Tongue (tissue), 2 donors: ENCODE data around the gene ISLR2. TPM values are rescaled to one million over a fixed set of nuclear protein-coding genes. Genes with fewer than 3 reads are reported as not detected.
A peak's percentile ranks its signal among the peaks of the same experiment; 100 is the strongest.
"Not testable (repeated sequence)": the region's sequence is repeated elsewhere in the genome, so short reads cannot be mapped to it uniquely, and the experiment has no call there.

Experiments
- DNase-seq: peaks from one replicate; pipeline ENCODE4 v3.0.0-alpha.2; 2015
- total RNA-seq: library from RNA; depleted of rRNA; stranded (reverse); fragments of >200 nt; gene quantifications from one replicate; pipeline ENCODE4 v1.2.3, GENCODE V29; 2014

The ISLR2 gene
- total RNA-seq, 1 donor from 2014 or later = 8.4 TPM

DNA sequence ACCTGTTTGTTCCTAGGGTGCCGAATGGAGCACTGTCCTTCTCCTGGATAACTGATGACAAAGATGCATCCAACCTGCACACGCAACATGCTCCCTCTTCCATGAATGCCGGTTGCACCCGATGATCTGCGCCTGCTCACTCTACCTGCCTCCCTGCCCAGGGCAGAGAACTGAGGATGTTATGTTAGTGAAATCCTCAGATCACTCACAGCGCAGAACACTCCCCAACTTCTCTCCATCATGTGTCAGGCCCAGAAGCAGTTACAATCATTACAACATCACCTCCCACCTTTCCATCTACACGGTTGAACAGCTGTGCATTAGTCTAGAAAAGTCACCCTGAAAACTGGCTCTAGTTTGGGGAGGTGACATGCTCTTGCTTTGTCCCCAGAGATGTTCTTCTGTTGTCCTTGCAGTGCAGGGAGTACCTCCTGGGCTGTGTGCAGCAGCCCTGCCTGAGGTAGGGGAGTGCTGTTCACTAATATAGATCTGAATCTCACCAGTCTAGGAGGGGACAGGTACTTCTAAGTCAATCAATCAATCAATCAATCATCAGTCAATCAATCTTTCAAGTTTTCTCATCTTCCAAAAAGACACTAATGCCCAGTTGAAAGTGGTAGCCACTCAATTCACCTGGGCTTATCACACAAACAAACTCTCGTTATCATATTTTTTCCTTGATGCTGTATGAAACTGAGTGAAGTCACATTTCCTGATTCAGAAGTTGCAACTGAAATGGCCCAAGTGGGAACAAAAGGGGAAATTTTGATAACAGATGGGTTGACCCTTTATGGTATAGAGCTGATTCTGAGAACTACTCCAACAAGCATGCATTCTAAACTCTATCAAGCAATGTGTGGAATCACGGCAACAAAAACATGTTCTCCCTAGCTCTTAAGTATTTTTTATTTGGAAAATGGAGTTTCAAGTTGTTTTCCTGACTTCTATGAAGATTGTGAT, 27.8 kb downstream of the ISLR2 start:
- no peak for DNase-seq

DNA sequence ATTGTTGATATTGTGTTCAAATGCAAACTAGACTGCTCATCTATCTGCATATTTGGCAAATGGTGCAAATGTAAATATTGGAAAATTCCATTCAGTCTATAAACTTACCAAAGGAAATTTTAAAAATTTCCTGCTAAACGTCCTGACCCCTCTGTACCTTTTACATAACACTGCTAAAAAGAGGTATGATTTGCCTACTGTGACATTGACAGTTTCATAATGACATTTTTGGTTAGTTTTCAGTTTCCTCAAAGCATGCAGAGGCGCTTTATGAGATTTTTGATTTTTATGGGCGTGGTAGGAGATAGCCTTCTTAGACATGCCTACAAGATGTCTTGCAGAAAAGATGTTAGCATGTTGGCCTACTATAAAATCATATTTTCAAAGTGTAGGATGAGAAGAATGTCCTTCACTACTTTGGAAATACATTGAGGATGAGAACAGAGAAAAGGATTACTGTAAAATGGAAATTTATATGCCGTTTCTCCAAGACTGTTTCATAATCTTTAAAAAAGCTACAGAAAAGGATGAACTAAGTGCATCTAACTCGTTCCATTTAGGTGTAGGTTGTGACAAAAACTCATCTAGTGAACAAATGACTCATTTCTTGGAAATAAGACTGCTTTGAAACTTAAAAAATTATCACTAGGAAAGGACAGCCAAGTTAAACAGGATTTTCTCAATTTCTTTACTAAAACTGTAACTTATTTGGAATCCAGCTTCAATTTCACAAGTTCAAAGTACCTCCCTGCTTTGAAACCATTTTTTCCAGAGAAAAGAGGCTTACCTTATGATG, 28.7 kb downstream of the ISLR2 start:
- DNase-seq = no peak

DNA sequence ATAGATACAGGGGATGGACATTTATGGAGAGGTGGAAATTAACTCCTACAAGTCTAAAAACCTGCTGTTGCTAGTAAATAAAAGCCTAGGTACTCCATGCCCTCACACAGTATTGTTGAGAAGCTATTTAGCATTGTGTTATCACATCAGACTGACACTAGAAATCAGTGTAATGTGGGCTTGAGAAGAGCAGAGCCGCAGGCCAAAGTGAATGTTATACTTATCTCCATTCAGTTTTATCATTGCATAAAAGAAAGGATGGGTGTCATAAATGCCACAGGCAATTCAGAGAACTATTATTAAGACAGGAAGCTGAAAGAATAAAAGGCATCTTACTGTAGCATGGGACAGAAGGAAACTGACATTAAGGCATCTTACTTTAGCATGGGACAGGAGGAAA, 29.4 kb downstream of the ISLR2 start:
- DNase-seq = no peak

DNA sequence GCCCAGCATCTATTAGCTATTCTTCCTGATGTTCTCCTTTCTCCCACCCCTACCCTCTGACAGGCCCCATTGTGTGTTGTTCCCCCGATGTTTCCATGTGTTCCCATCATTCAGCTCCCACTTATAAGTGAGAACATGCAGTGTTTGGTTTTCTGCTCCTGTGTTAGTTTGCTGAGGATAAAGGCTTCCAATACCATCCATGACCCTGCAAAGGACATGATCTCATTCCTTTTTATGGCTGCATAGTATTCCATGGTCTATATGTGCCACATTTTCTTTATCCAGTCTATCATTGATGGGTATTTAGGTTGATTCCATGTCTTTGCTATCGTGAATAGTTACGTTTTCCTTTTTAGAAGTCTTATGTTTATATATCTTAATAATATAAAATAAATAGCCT, 30.0 kb downstream of the ISLR2 start:
- DNase-seq = not testable (repeated sequence)

DNA sequence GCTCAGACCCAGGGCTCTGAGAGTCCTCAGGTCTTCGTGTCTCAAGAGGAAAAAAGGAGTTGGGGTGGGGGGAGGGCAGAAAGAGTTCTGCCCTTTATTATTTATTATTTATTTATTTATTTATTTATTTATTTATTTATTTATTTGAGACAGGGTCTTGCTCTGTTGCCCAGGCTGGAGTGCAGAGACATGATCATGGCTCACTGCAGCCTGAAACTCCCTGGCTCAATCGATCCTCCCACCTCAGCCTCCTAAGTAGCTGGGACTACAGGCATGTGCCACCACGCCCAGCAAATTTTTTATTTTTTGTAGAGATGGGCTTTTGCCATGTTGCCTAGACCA, 31.8 kb downstream of the ISLR2 start:
- DNase-seq = not testable (repeated sequence)

DNA sequence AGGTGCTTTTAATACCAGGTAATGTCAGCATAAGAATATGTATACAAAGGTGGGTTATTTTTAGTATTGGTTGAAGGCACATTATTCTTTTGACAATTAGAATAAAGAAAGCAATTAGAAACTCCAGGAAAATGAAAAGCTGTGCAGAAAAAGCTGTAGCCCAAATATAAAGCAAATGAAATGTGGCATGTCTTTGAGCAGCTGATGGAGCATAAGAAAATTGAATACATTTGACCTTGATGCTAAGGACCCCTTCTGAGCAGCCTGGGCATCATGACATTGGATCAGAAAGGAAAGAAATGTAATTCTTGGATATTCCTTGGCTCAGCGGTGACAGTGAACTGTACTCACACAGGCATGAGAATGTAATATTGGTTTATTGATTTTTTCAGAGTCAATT, 35.1 kb downstream of the ISLR2 start:
- no peak for DNase-seq

DNA sequence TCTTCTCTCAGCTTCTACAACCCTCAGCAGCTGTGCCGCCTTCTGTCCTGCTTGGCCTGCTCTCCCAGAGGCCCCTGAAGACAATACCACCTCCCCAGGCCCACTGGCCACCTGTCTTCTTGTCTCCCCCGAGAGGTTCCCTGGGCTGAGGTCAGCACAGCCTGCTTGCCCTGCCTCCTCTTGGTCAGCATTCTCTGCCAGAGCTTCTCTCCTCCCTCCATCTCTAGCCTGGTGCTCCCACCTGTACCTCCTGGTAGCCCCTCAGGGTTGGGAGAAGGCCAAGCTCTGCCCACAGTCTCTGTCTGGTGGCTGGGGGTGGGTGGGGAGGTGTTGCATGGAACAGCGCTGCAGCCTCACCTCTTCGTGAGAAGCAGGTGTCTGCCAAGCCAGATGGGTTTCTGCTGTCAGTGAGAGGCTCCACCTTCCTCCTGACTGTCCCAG, 37.5 kb downstream of the ISLR2 start:
- no peak for DNase-seq

DNA sequence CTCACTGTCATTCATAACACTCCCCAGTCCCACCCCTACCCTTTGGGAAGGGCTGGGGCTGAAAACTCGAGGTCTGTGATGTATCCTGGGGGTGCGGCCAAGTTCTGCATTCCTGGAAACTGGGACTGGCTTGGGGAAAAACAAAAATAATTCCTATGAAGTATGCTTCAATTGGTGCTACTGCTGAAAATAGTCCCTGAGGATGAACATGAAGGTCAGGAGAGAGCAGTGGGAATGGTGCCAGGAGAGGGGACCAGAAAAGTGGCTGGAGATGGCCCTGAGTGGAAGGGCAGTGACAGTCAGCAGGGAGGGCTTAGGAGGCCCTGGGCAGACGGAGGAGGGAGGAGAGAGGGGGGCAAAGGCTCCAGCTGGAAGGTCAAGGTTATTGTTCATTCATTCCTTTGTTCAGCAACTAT, 38.3 kb downstream of the ISLR2 start:
- DNase-seq = peak; percentile 70

DNA sequence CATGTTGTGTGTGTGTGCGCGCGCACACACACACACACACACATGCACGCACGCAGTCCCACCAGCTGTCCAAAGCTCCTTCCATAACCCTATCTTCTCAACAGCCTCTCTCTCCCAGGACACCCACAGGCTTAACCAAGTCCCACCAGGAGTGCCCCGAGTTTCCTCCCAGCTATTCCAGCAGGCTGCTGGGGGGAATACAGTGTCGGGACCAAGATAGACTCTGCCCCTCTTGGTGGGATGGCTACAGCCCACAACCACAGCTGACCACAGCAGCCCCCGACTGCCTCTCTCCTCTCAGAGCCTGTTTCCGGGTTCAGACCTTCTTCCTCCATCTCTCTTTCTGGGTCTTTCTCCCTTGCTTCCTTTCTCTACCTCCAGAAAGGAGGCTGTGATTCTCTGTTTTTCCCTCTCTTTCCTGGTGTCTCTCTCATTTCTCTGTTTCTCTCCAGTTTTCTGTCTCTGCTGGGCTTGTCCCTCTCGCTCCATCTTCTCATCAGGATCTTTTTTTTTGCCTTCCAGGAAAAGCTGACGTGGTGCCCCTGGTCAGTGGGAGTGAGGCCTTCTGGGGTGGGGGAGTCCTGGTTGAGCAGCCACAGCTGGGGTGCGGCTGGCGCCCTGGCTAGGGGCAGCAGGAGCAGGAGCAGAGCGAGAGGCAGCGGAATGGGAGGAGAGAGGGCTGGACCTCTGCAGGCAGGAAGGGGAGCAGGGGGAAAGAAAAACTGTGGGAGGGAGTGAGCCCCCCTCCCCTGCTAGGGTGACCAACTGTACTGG, 39.9 kb downstream of the ISLR2 start:
- no peak for DNase-seq

DNA sequence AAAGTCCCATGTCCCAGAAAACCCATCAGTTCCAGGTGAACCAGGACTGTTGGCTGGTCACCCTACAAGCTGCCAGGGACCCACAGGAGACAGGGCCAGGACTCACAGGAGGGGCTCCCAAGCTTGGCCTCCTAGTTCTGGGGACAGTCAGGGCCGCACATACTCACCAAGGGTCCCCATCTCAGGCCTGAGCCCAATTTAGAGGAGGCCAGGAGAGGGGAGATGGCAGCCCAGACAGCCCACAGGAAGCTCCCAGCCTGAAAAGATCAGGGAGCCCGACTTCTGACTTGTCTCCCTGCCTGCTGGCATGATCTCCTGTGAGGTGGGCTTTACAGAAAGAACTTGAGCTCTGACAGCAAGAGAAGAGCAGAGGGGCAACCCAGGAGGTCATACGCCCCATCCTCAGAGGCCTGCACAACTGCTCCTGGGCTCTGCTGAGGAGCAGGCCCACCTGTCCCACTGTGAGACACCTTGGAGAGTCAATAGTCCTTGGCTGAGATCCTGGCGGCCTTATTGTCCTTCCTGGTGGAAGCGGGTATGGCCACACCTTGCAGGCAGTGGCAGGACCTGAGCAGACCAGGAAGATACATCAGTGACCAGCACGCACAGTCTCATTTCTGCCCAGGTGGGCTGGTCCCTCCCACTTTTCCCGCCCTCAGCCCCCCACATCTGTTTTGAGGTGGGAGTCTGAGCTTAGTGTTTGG, 40.6 kb downstream of the ISLR2 start:
- DNase-seq = no peak

DNA sequence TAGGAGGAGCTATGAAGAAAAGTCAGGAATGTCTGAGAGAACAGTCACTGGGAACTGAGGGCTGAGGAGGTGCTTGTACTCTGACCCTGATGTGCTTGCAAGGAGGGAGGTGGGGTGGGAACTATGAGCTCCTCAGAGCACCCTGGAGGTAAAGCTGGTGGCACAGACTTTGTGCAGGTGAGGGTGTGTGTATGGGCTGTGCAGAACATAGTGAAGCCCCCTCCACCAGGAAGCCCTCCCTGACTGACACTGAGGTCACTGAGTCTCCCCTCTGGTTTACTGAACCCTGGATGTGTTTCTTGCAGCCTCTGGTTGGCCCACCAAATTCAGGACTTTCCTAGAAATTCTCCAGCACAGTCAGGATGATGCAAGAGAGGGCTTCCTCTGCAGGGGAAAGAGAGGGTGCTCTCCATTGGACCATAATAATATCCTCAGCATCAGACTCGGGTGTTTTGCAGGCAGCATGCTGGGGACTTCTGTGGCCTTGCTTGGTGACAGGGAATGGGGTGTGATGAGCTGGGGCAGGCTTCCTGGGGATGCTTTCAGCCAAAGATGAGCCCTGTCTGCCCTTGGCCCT, 41.7 kb downstream of the ISLR2 start:
- DNase-seq = no peak

DNA sequence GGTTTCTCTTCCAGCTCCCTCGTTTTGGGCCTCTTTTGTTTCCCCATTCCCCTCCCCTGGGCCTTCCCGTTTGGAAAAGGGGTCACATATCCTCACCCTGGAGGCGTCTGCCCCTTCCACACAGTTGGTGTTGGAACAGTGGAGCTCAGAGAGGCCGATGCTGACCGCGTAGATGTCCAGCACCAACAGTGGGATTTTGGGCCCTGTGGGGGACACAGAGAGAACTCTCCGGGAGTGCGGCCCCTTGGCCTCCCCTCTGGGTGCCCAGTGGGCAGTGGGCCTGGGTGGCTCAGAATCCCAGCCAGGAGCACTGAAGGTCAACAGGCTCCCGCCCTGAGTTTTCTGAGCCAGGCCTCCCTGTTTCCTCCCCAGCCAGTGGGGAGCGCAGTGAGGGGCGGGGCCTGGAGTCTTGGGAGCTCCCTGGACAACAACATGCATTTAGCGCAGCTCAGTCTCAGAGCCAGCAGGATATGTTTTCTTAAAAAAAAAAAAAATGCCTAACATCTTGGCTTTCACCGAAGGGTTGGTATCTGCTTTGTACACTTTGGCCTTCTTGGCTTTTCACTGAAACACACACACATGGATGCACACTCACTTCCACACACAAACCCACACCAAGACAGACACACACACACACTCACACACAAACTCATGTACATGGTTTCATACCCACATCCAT, 42.5 kb downstream of the ISLR2 start:
- peak; percentile 83 for DNase-seq

DNA sequence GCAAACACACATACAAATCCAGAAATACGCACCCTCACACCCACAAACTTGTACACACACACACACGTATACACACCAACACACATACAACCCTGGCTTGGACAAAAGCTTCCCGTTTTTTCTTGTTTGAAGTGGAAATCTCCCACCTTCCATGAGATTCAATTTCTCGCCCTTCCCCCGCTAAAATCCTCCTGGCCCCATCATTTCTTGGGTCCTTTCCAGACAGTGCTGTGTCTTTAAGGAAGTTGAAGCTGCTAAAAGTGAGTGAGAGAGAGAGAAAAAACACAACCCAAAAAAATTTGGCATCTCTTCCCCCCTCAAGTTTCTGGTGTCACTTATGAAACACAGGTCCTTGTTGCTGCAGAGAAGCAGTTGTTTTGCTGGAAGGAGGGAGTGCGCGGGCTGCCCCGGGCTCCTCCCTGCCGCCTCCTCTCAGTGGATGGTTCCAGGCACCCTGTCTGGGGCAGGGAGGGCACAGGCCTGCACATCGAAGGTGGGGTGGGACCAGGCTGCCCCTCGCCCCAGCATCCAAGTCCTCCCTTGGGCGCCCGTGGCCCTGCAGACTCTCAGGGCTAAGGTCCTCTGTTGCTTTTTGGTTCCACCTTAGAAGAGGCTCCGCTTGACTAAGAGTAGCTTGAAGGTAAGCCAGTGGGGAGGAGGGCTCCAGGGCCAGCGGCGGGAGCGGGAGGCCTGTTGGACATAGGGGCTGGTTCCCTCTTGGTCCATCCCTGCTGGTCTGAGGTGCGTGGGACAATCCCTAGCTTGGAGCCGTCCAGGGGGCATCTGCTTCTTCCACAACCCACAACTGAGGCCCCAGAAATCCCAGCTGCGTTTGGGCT, 43.2 kb downstream of the ISLR2 start, which contains the start of gene ISLR:
Gene ISLR, plus strand, starts transcription at position 331 of the 839 bp plus-strand sequence. CDS start 1,149 bp downstream, outside the sequence.
- DNase-seq = peak; percentile 95

DNA sequence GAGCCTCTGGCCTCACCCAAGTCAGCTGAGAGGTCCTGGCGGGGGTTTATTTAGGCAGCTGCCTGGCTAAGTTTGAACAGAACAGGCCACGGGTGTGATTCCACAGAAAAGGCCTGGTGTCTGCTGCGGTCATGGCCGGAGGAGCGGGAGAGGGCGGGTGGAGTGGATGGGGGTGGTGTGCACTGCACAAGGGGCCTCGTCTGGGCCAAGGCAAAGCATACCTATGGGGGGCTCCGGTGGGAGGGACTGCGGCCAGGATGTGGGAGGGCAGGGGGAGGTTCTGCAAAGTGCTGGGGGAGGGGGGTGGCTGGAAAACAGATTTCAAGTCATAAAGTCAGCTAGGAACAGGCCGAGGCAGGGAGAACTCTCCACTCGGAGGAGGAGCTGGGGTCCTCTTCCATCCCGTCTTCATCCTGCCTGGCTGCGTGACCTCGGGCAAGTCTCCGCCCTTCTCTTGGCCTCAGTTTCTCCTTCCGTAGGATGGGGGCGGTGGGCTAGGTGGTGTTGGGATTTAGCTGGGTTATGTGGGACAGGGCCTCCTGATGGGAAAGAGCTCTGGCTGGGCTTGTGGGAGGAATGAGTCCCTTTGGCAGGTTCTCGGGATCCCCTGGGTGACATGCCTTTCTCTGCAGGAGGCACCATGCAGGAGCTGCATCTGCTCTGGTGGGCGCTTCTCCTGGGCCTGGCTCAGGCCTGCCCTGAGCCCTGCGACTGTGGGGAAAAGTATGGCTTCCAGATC, 44.0 kb downstream of the ISLR2 start:
- peak; percentile 91 for DNase-seq

DNA sequence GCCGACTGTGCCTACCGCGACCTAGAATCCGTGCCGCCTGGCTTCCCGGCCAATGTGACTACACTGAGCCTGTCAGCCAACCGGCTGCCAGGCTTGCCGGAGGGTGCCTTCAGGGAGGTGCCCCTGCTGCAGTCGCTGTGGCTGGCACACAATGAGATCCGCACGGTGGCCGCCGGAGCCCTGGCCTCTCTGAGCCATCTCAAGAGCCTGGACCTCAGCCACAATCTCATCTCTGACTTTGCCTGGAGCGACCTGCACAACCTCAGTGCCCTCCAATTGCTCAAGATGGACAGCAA, 44.5 kb downstream of the ISLR2 start:
- DNase-seq = no peak

DNA sequence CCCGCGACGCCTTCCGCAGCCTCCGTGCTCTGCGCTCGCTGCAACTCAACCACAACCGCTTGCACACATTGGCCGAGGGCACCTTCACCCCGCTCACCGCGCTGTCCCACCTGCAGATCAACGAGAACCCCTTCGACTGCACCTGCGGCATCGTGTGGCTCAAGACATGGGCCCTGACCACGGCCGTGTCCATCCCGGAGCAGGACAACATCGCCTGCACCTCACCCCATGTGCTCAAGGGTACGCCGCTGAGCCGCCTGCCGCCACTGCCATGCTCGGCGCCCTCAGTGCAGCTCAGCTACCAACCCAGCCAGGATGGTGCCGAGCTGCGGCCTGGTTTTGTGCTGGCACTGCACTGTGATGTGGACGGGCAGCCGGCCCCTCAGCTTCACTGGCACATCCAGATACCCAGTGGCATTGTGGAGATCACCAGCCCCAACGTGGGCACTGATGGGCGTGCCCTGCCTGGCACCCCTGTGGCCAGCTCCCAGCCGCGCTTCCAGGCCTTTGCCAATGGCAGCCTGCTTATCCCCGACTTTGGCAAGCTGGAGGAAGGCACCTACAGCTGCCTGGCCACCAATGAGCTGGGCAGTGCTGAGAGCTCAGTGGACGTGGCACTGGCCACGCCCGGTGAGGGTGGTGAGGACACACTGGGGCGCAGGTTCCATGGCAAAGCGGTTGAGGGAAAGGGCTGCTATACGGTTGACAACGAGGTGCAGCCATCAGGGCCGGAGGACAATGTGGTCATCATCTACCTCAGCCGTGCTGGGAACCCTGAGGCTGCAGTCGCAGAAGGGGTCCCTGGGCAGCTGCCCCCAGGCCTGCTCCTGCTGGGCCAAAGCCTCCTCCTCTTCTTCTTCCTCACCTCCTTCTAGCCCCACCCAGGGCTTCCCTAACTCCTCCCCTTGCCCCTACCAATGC, 45.1 kb downstream of the ISLR2 start:
- DNase-seq = no peak

DNA sequence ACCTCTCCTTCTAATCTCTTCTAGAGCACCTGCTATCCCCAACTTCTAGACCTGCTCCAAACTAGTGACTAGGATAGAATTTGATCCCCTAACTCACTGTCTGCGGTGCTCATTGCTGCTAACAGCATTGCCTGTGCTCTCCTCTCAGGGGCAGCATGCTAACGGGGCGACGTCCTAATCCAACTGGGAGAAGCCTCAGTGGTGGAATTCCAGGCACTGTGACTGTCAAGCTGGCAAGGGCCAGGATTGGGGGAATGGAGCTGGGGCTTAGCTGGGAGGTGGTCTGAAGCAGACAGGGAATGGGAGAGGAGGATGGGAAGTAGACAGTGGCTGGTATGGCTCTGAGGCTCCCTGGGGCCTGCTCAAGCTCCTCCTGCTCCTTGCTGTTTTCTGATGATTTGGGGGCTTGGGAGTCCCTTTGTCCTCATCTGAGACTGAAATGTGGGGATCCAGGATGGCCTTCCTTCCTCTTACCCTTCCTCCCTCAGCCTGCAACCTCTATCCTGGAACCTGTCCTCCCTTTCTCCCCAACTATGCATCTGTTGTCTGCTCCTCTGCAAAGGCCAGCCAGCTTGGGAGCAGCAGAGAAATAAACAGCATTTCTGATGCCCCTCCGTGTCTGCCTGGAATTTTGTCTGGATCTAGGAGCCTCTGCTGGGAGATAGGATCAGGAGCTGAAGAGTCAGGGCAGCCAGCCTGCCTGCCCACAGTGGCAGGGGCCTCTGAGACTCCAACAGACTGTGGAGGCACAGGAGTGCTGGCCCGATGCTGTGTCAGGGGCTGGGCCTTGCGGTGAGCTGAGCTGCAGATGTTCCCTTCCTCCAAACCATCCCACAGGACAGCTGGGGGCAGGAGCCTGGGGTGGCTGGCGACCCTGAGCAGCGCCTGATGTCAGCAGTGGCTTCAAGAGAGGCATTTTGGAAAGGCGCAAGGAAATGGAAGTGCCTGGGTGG, 46.2 kb downstream of the ISLR2 start:
- no peak for DNase-seq
